Subcutaneous adipose tissue (tissue), 4 donors: ENCODE data around the gene CMC2. TPM values are rescaled to one million over a fixed set of nuclear protein-coding genes. Genes with fewer than 3 reads are reported as not detected.

Experiments used
- total RNA-seq, 4 donors: library from RNA; depleted of rRNA; stranded (reverse); fragments of >200 nt; gene quantifications; one replicate each; pipeline ENCODE4 v1.1.0, GENCODE V29; 2016
- TF ChIP-seq, protein P1 (sequence below): fragments of 450-650 bp; IDR thresholded peaks from one replicate; pipeline ENCODE4 v1.5.1; 2016; ENCODE audit warnings: low read depth, mild to moderate bottlenecking, control low read depth, antibody characterized with exemption, moderate library complexity

CMC2 gene
- total RNA-seq, 4 donors from 2014 or later: 26.2 to 46.9 (median 36.3) TPM

DNA sequence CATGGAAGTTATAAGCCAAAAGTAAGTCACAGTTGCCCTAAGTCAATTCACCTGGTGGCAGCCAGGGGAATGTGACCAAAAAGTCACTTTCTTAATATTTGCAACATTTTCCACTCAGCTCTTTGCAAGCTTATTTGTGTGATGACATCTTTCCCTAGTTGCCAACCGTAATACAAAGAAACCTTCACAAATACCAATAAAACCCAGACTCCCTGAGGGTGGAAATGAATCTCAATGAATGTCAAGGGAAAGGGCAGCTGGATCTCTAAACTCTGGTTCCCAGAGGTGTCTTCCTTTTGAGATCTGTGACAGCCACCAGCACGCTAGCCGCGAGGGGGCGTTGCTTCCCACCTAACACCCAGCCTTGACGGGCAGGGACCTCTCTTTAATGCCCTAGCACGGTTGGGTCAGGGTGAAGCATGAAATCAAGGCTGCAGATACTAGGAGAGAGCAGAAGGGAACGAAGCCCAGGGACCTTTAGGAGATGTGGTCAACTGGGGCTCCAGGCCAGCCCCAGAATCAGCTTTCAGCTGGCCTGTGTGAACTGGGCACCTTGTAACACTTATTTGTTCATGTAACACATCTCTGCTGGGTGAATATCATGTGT is 82.2 kb downstream of the CMC2 start:
- TF ChIP-seq, protein P1, sequence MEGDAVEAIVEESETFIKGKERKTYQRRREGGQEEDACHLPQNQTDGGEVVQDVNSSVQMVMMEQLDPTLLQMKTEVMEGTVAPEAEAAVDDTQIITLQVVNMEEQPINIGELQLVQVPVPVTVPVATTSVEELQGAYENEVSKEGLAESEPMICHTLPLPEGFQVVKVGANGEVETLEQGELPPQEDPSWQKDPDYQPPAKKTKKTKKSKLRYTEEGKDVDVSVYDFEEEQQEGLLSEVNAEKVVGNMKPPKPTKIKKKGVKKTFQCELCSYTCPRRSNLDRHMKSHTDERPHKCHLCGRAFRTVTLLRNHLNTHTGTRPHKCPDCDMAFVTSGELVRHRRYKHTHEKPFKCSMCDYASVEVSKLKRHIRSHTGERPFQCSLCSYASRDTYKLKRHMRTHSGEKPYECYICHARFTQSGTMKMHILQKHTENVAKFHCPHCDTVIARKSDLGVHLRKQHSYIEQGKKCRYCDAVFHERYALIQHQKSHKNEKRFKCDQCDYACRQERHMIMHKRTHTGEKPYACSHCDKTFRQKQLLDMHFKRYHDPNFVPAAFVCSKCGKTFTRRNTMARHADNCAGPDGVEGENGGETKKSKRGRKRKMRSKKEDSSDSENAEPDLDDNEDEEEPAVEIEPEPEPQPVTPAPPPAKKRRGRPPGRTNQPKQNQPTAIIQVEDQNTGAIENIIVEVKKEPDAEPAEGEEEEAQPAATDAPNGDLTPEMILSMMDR: no peak

DNA sequence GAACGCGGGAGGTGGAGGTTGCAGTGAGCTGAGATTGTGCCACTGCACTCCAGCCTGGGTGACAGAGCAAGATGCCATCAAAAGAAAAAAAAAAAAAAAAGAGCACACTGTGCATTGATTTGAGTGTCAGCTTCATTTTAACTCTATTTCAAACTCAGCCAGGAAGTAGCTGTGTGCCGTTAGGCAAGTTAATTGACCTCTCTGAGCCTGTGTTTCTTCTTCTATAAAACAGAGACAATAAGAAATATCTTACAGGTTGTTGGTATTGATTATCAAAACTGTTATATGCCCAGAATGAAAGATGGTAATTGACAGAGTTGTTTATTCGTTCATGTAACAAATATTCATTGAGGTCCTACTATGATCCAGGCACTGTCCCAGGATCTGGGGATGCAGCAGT is 83.3 kb downstream of the CMC2 start:
- TF ChIP-seq, protein P1: no peak

Other genes with a start within 250 kb of the CMC2 start
- gene CDYL2, start 202.3 kb downstream of the CMC2 start, total RNA-seq: 10 to 100 TPM in 2 of 4 donors, 1 to 10 TPM in 2; 5.9 to 13.5 (median 9.2) TPM
- 1 to 10 TPM; 4.9 to 9.1 (median 6.7) TPM for gene CENPN, start 329 bp upstream of the CMC2 start, total RNA-seq
- gene ATMIN, start 29.0 kb upstream of the CMC2 start, total RNA-seq: 10 to 100 TPM; 26.9 to 55.8 (median 36.4) TPM
- gene C16orf46, start 70.4 kb upstream of the CMC2 start, total RNA-seq: 1 to 10 TPM in 1 of 4 donors, under 1 TPM in 1, not detected in 2; 0.82 to 1.3 TPM
- 10 to 100 TPM; 22.8 to 57.1 (median 41.5) TPM for gene GCSH, start 89.5 kb upstream of the CMC2 start, total RNA-seq
- gene BCO1, start 231.8 kb upstream of the CMC2 start, total RNA-seq: not detected